Measurements from ENCODE around the gene AMMECR1. TPM values are rescaled to one million over a fixed set of nuclear protein-coding genes. Genes with fewer than 3 reads are reported as not detected.

Gene AMMECR1
- total and polyA plus RNA-seq, 2 experiments from 2014 or later, result 16.9 to 32.5 TPM

- no peak overlapping the region for H3K4me3 Mint-ChIP-seq
- ATAC-seq, result no peak
These were observed 155.0 kb downstream of the AMMECR1 start for GRCh38 chrX:110162867-110163266.

DNA sequence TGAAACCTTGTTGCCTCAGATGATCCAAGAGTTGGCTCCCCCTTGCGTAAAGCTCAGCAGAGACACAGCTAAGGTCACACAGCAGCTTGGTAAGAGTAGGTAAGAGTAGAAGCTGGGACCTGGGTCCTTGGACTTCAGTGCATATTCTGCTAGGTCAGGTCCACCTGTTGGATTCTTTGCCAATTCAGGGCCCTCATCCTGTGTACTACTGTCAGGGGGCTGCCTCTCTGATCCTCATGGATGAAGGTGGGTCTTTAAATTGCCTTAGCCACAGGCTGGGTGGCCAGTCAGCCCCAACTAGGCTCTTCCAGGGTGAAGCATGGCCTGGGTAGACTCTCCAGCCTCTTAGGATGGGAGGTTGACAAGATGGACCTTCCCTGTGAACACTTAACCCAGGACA, 155.8 kb downstream of the AMMECR1 start:
- H3K9me2 ChIP-seq (ENCODE audit: insufficient read depth), result no peaks in the 10 kb centered on the region
- no peaks in the 10 kb centered on the region for H3F3A ChIP-seq (replicated peaks; ENCODE audit: low read depth)
- no peak overlapping the region for H3K4me2 ChIP-seq
- no peaks in the 10 kb centered on the region for H3K36me3 Mint-ChIP-seq (ENCODE audit: low read depth)
- DNase-seq (ENCODE audit: low spot score) (no peak), ATAC-seq (no peak)
- no peaks in the 10 kb centered on the region for H3K79me2 ChIP-seq (replicated peaks; ENCODE audit: insufficient read depth)
- no peaks in the 10 kb centered on the region for H3K36me3 ChIP-seq (ENCODE audit: insufficient read depth)
- H3K4me3 ChIP-seq, result no peak overlapping the region
- H3K27me3 Mint-ChIP-seq (ENCODE audit: insufficient read depth, low read depth, poor library complexity), result peaks cover 3% of the 10 kb centered on the region
- H3K4me1 Mint-ChIP-seq, result no peaks in the 10 kb centered on the region; the same call in 2 of the 3 replicates
- no peak overlapping the region for H3K27ac Mint-ChIP-seq
- no peaks in the 10 kb centered on the region for H3K27me3 ChIP-seq (ENCODE audit: insufficient read depth)
- no peak overlapping the region for H3K4me3 Mint-ChIP-seq
- no peak overlapping the region for H2AFZ ChIP-seq
- no peaks in the 10 kb centered on the region for H3K9me3 Mint-ChIP-seq
- no peak overlapping the region for H3K27ac ChIP-seq (ENCODE audit: low read depth)
- no peaks in the 10 kb centered on the region for H3K4me1 ChIP-seq (ENCODE audit: insufficient read depth)
- H4K20me1 ChIP-seq (replicated peaks; ENCODE audit: insufficient read depth), result no peaks in the 10 kb centered on the region
- TF ChIP-seq EZH2 (IDR thresholded peaks at IDR 0.05; ENCODE audit: low read depth, unreplicated experiment) (no peak), JUNB (IDR thresholded peaks at IDR 0.05; ENCODE audit: unreplicated experiment) (no peak), STAT1 (IDR thresholded peaks at IDR 0.05; ENCODE audit: unreplicated experiment) (no peak), ZNF331 (CRISPR knock-in tag; IDR thresholded peaks at IDR 0.05; ENCODE audit: low read depth) (no peak), ZNF114 (CRISPR knock-in tag; IDR thresholded peaks at IDR 0.05) (no peak), POLR2AphosphoS5 (IDR thresholded peaks at IDR 0.05; ENCODE audit: low read depth) (no peak)

More at GRCh38 chrX:110162867-110163266, 155.0 kb downstream of the AMMECR1 start:
- Mint-ChIP-seq H3K9me3 (no peaks in the 10 kb centered on the region), H3K27me3 (ENCODE audit: insufficient read depth, low read depth, poor library complexity) (peaks cover 3% of the 10 kb centered on the region), H3K27ac (no peak overlapping the region), H3K36me3 (ENCODE audit: low read depth) (no peaks in the 10 kb centered on the region), H3K4me1 (no peaks in the 10 kb centered on the region; the same call in 2 of the 3 replicates)
- no peaks in the 10 kb centered on the region for H4K20me1 ChIP-seq (replicated peaks; ENCODE audit: insufficient read depth)
- no peak overlapping the region for H3K4me2 ChIP-seq
- H3K79me2 ChIP-seq (replicated peaks; ENCODE audit: insufficient read depth), result no peaks in the 10 kb centered on the region
- no peaks in the 10 kb centered on the region for H3K4me1 ChIP-seq (ENCODE audit: insufficient read depth)
- no peak for DNase-seq (ENCODE audit: low spot score)
- no peak for TF ChIP-seq JUNB (IDR thresholded peaks at IDR 0.05; ENCODE audit: unreplicated experiment)
- TF ChIP-seq, protein P1, sequence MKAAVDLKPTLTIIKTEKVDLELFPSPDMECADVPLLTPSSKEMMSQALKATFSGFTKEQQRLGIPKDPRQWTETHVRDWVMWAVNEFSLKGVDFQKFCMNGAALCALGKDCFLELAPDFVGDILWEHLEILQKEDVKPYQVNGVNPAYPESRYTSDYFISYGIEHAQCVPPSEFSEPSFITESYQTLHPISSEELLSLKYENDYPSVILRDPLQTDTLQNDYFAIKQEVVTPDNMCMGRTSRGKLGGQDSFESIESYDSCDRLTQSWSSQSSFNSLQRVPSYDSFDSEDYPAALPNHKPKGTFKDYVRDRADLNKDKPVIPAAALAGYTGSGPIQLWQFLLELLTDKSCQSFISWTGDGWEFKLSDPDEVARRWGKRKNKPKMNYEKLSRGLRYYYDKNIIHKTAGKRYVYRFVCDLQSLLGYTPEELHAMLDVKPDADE (IDR thresholded peaks at IDR 0.05), result no peak
- no peak for TF ChIP-seq POLR2AphosphoS5 (IDR thresholded peaks at IDR 0.05; ENCODE audit: low read depth)
- no peak for TF ChIP-seq EZH2 (IDR thresholded peaks at IDR 0.05; ENCODE audit: low read depth, unreplicated experiment)
- TF ChIP-seq REST (IDR thresholded peaks at IDR 0.05; ENCODE audit: unreplicated experiment), result no peak
- H3K27me3 ChIP-seq (ENCODE audit: insufficient read depth), result no peaks in the 10 kb centered on the region
- H3K27ac ChIP-seq (ENCODE audit: low read depth), result no peak overlapping the region
- no peak overlapping the region for H2AFZ ChIP-seq
- H3K4me3 ChIP-seq, result no peak overlapping the region
- H3K9me2 ChIP-seq (ENCODE audit: insufficient read depth), result no peaks in the 10 kb centered on the region
- H3K36me3 ChIP-seq (ENCODE audit: insufficient read depth), result no peaks in the 10 kb centered on the region
- no peaks in the 10 kb centered on the region for H3F3A ChIP-seq (replicated peaks; ENCODE audit: low read depth)

All from GM23338 (cell line).